ENCODE data around the gene ZNFX1.

DNA sequence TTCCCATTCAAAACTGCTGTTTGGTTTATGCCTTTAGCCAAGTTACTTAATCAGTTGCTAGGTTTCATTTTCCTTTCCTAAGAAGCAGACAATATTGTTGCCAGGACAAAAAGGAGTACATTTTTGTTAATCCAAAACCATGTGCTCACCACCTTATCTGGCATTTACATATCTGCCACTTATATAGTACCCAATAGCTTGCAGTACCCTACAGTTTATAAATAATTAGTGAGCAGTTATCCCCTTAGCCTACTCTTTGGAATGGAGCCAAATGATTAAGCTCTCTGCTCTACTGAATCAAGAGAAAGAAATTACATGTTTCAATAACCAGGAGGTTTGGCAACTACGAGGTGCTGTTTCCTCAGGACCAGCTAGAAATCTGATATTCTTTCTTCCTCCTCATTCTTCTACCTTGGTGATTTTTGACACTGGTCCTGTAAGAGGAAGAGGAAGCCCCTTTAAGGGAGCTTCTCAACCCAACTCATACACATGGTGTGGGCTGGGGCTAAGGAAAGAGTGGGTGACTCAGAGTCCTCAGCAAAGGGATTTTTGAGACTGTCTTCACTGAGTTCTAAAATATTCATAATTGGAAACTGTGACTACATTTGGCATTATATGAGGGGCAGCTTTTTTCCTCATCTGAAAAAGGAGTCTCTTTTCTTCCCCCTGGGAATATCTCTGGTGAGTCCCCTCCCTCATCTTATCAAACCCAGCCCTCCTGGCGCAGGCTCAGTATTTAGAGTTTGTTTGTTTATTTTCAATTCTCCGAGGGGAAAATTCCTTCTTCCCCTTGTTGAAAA, 1.5 kb downstream of the ZNFX1 start:
- TF ChIP-seq, protein P1, sequence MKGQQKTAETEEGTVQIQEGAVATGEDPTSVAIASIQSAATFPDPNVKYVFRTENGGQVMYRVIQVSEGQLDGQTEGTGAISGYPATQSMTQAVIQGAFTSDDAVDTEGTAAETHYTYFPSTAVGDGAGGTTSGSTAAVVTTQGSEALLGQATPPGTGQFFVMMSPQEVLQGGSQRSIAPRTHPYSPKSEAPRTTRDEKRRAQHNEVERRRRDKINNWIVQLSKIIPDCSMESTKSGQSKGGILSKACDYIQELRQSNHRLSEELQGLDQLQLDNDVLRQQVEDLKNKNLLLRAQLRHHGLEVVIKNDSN (CRISPR knock-in tag; IDR thresholded peaks at IDR 0.05) = no peak
- no peak for TF ChIP-seq CTCF (IDR thresholded peaks at IDR 0.05 in 2 of 3, conservative IDR thresholded peaks at IDR 0.05 in 1 of 3; ENCODE audit: insufficient read depth in 2 of 3, low read depth in 1 of 3, low read length in 3 of 3)
- TF ChIP-seq FOXA3 (CRISPR knock-in tag; conservative IDR thresholded peaks at IDR 0.05 in 1 of 2, IDR thresholded peaks at IDR 0.05 in 1 of 2) = no peak
- TF ChIP-seq, protein P2, sequence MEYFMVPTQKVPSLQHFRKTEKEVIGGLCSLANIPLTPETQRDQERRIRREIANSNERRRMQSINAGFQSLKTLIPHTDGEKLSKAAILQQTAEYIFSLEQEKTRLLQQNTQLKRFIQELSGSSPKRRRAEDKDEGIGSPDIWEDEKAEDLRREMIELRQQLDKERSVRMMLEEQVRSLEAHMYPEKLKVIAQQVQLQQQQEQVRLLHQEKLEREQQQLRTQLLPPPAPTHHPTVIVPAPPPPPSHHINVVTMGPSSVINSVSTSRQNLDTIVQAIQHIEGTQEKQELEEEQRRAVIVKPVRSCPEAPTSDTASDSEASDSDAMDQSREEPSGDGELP (CRISPR knock-in tag; IDR thresholded peaks at IDR 0.05; ENCODE audit: borderline replicate concordance) = no peak
